ENCODE measurements around the gene KRT39. TPM values are rescaled to one million over a fixed set of nuclear protein-coding genes. Genes with fewer than 3 reads are reported as not detected.
A peak's percentile ranks its signal among the peaks of the same experiment; 100 is the strongest.

KRT39 gene
- total and polyA plus RNA-seq, 2 of the 13 experiments (the other 11 are each of a cell fraction or from before 2014, with no cell fraction given) = 0.07 to 1.2 TPM

GRCh38 chr17:40958086-40958953 is 8.4 kb downstream of the KRT39 start (continued):
- TF ChIP-seq SOX13 (IDR thresholded peaks at IDR 0.05) = 0 out of 2 replicates have a peak, but pooled peaks have one; percentile 67
- peak in 1 of 2 experiments; percentile 84; a peak in 2 of 4 replicates for TF ChIP-seq SOX13 (CRISPR knock-in tag; conservative IDR thresholded peaks at IDR 0.05 in 1 of 2, IDR thresholded peaks at IDR 0.05 in 1 of 2)
- TF ChIP-seq ZMYM3 (CRISPR knock-in tag; IDR thresholded peaks at IDR 0.05) = no peak; the same call in 1 of the 2 replicates
- peak; percentile 98 for TF ChIP-seq ZEB1 (IDR thresholded peaks at IDR 0.05; ENCODE audit: insufficient replicate concordance, low read depth)
- TF ChIP-seq BORCS8-MEF2B (CRISPR knock-in tag; IDR thresholded peaks at IDR 0.05) = peak; percentile 52; the same call in 1 of the 2 replicates
- no peak for TF ChIP-seq NPAS2 (CRISPR knock-in tag; IDR thresholded peaks at IDR 0.05; ENCODE audit: borderline replicate concordance)
- peak; percentile 49; the same call in 1 of the 2 replicates for TF ChIP-seq SKIL (CRISPR knock-in tag; IDR thresholded peaks at IDR 0.05; ENCODE audit: borderline replicate concordance)
- no peak for TF ChIP-seq ZNF776 (CRISPR knock-in tag; IDR thresholded peaks at IDR 0.05)
- TF ChIP-seq TFE3 (CRISPR knock-in tag; IDR thresholded peaks at IDR 0.05) = peak; percentile 48; the same call in 1 of the 2 replicates
- TF ChIP-seq TARDBP (CRISPR knock-in tag; IDR thresholded peaks at IDR 0.05) = peak; percentile 76; the same call in 1 of the 2 replicates
- TF ChIP-seq MAX (IDR thresholded peaks at IDR 0.05) = peak; percentile 44; the same call in 1 of the 2 replicates
- TF ChIP-seq FOXO1 (CRISPR knock-in tag; IDR thresholded peaks at IDR 0.05) = peak; percentile 98
- no peak for TF ChIP-seq ELF4 (CRISPR knock-in tag; IDR thresholded peaks at IDR 0.05; ENCODE audit: borderline replicate concordance)
- TF ChIP-seq RNF219 (CRISPR knock-in tag; IDR thresholded peaks at IDR 0.05) = 0 out of 2 replicates have a peak, but pooled peaks have one; percentile 62
- TF ChIP-seq ZFX (CRISPR knock-in tag; IDR thresholded peaks at IDR 0.05; ENCODE audit: low read depth) = peak; percentile 94
- TF ChIP-seq MLX (CRISPR knock-in tag; IDR thresholded peaks at IDR 0.05) = 0 out of 2 replicates have a peak, but pooled peaks have one; percentile 12
- TF ChIP-seq PRPF4 (IDR thresholded peaks at IDR 0.05; ENCODE audit: low read depth, low read length, poor library complexity, severe bottlenecking) = no peak
- peak; percentile 94 for TF ChIP-seq GATAD2A (CRISPR knock-in tag; IDR thresholded peaks at IDR 0.05)
- peak; percentile 89; the same call in 1 of the 2 replicates for TF ChIP-seq HMG20A (CRISPR knock-in tag; IDR thresholded peaks at IDR 0.05; ENCODE audit: borderline replicate concordance)
- TF ChIP-seq PHF8 (CRISPR knock-in tag; IDR thresholded peaks at IDR 0.05) = no peak
- no peak for TF ChIP-seq NR0B2 (CRISPR knock-in tag; IDR thresholded peaks at IDR 0.05)
- TF ChIP-seq ZNF205 (CRISPR knock-in tag; IDR thresholded peaks at IDR 0.05) = no peak

Data from HepG2 (cell line).